HG02840 (cell line): ENCODE results near the gene DNTTIP2.

ENCODE experiments used
- ATAC-seq: cut with Tn5 transposase; IDR thresholded peaks from one replicate; pipeline ENCODE4 v1.9.1; 2021; ENCODE audit warnings: mild to moderate bottlenecking, moderate library complexity, moderate number of reproducible peaks; ENCODE audit not compliant: unreplicated experiment, low FRiP score

Gene DNTTIP2

DNA sequence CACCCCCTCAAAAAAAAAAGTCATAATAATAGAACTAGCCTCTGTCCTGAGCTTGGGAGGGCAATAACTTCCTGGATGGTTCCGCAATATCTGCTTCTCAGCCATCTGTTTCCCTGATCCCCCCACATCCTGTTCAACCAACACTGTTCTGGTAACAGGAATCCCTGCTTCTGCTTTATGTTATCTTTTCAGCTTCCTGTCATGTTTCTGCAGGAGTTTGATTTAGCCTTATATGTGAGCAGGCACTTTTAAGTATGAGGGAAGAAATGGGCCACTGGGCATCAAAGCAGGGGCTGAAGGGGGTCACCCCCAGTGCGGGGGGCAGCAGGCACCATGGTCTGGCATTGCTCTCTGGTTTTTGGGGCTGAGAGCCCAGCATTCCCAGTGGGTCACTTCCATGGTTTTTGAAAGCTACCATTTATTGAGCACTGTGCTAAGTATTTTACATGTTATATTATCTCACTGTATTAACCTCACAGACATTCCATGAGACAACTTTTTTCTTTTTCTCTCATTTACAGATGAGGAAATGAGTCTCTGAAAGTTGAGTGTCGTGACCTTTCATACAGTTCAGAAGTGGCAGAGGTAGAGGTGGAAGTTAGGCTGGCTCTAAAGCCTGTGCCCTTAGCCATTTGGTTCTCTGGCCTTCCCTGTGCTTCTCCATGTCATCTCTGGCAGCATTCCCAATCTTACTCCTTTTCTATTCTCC is 61.9 kb downstream of the DNTTIP2 start:
- no peak for ATAC-seq
